ENCODE measurements around the gene POU5F1. TPM values are rescaled to one million over a fixed set of nuclear protein-coding genes. Genes with fewer than 3 reads are reported as not detected.

The POU5F1 gene
- total and polyA plus RNA-seq, 2 of the 4 experiments (the other 2 are of a cell fraction), result not detected

DNA sequence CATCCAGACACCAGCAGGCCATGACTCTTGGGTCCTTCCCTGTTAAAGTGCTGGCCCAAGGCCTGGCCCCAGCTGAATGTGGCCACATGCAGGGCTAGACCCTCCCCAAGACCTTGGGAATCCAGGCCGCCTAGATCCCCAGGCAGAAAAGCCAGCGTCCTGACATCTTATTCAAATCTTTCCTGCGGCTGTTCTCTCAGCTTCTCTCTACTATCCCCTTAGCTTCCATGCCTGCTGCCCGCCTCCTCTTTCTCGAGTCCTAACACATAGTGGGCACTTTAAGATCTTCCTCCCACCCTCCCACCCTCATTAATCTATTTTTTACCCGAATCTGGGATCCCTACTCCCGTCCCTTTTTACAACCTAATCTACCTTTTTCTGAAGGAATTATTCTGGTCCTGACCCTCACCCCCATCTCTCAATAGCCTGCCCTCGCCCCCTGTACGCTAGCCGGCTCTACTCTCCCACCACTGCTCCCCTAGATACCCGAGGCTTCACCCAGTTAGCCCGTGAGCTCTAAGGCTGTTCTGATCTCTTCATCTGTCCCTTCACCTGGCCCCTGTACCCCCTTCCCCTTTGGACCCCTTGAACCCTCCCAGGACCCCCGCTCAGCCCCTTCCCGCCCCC lies 12.9 kb downstream of the POU5F1 start, which contains the start of gene CCHCR1:
CCHCR1 (minus strand) TSS at position 290 of the 627 bp plus-strand sequence; CDS start at position 88, 202 bp downstream.
- CTCF ChIA-PET, result no interaction called here
- ATAC-seq (ENCODE audit: low read depth), result peak; percentile 31

More for the DNA sequence above, 12.9 kb downstream of the POU5F1 start, which contains the start of gene CCHCR1:
- Histone ChIP-seq H3K4me1 (ENCODE audit: control insufficient read depth, insufficient read depth, low read length) (peaks cover 10% of the 10 kb centered on the region), H3K36me3 (ENCODE audit: control insufficient read depth, insufficient read depth, low read length) (peaks cover 7% of the 10 kb centered on the region; the same call in 1 of the 2 replicates), H2BK5ac (ENCODE audit: low read depth, low read length, poor library complexity, severe bottlenecking) (peak within 1 kb of the TSS; percentile 43), H3K79me1 (ENCODE audit: low read depth in 1 of 2, low read length in 2 of 2) (peaks cover 14 to 52% of the 10 kb centered on the region in 2 experiments), H2BK20ac (ENCODE audit: low read depth, low read length) (no peak within 1 kb of the TSS), H3K4me2 (ENCODE audit: low read depth, low read length) (peak within 1 kb of the TSS; percentile 77), H4K20me1 (ENCODE audit: insufficient read depth, low read length) (no peaks in the 10 kb centered on the region; the same call in 1 of the 2 replicates), H3K4me3 (ENCODE audit: insufficient read depth, low read depth, low read length) (peak within 1 kb of the TSS; percentile 69), H2BK120ac (ENCODE audit: low read depth, low read length) (no peak within 1 kb of the TSS), H4K91ac (ENCODE audit: insufficient read depth, low read depth, low read length) (peak within 1 kb of the TSS; percentile 44; the same call in 1 of the 2 replicates), H2AK9ac (replicated peaks; ENCODE audit: low read depth, low read length, poor library complexity) (peak within 1 kb of the TSS; percentile 73), H3K27ac (ENCODE audit: insufficient read depth, low read length) (peak within 1 kb of the TSS; percentile 86), H2AK5ac (ENCODE audit: low read depth, low read length) (peak within 1 kb of the TSS; percentile 86), H2AFZ (replicated peaks; ENCODE audit: low read length, poor library complexity) (peak within 1 kb of the TSS; percentile 97), H4K8ac (ENCODE audit: low read depth in 2 of 2, low read length in 2 of 2) (peak within 1 kb of the TSS; percentile 87 to 88), H3K9ac (ENCODE audit: low read depth, low read length) (peak within 1 kb of the TSS; percentile 68), H3K23ac (ENCODE audit: low read depth, low read length) (peak within 1 kb of the TSS; percentile 88), H3K4ac (ENCODE audit: low read depth, low read length) (peak within 1 kb of the TSS; percentile 76), H2BK15ac (ENCODE audit: low read depth, low read length) (no peak within 1 kb of the TSS; the same call in 2 of the 3 replicates), H3K14ac (replicated peaks; ENCODE audit: low read depth, low read length) (peak within 1 kb of the TSS; percentile 79), H3K56ac (ENCODE audit: extremely low read depth, insufficient read depth, low read length) (peak within 1 kb of the TSS; percentile 70), H3K27me3 (ENCODE audit: control insufficient read depth, insufficient read depth, low read length) (no peaks in the 10 kb centered on the region), H3K9me1 (ENCODE audit: insufficient read depth, low read length) (peaks cover 19% of the 10 kb centered on the region), H3K18ac (ENCODE audit: low read depth, low read length) (peak within 1 kb of the TSS; percentile 13), H3K9me3 (ENCODE audit: control insufficient read depth, insufficient read depth, low read length) (no peaks in the 10 kb centered on the region), H4K5ac (ENCODE audit: low read depth, low read length) (peak within 1 kb of the TSS; percentile 40)
- intact Hi-C loops (cut with micrococcal nuclease), result no loop called here
- dilution Hi-C loops (cut with HindIII; ENCODE audit: low sequenced_read_pairs, unreplicated experiment), result no loop called here
- DNase-seq, result no peak
- in situ Hi-C loops (cut with MboI; ENCODE audit: low sequenced_read_pairs), result no loop called here
- POLR2A ChIA-PET (ENCODE audit: unreplicated experiment), result no interaction called here
- BruUV-seq (replicated peaks), result no TSS peak
- TF ChIP-seq RAD21 (IDR thresholded peaks at IDR 0.05; ENCODE audit: low read length) (no peak), CHD1 (IDR thresholded peaks at IDR 0.05; ENCODE audit: low read depth, low read length) (no peak), NFE2L2 (IDR thresholded peaks at IDR 0.05; ENCODE audit: low read depth, low read length) (no peak), MAZ (IDR thresholded peaks at IDR 0.05; ENCODE audit: borderline replicate concordance, low read depth, low read length) (no peak), POLR2A (IDR thresholded peaks at IDR 0.05; ENCODE audit: low read depth, low read length) (no peak), SMC3 (IDR thresholded peaks at IDR 0.05; ENCODE audit: low read depth, low read length) (no peak), RFX5 (IDR thresholded peaks at IDR 0.05; ENCODE audit: low read depth, low read length) (no peak), MAFK (IDR thresholded peaks at IDR 0.05; ENCODE audit: low read depth, low read length) (no peak), ELK1 (IDR thresholded peaks at IDR 0.05; ENCODE audit: borderline replicate concordance, low read depth, low read length) (no peak), MXI1 (IDR thresholded peaks at IDR 0.05; ENCODE audit: borderline replicate concordance, low read depth, low read length) (no peak)
- TF ChIP-seq, protein P1, sequence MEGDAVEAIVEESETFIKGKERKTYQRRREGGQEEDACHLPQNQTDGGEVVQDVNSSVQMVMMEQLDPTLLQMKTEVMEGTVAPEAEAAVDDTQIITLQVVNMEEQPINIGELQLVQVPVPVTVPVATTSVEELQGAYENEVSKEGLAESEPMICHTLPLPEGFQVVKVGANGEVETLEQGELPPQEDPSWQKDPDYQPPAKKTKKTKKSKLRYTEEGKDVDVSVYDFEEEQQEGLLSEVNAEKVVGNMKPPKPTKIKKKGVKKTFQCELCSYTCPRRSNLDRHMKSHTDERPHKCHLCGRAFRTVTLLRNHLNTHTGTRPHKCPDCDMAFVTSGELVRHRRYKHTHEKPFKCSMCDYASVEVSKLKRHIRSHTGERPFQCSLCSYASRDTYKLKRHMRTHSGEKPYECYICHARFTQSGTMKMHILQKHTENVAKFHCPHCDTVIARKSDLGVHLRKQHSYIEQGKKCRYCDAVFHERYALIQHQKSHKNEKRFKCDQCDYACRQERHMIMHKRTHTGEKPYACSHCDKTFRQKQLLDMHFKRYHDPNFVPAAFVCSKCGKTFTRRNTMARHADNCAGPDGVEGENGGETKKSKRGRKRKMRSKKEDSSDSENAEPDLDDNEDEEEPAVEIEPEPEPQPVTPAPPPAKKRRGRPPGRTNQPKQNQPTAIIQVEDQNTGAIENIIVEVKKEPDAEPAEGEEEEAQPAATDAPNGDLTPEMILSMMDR (conservative IDR thresholded peaks at IDR 0.05; ENCODE audit: low read depth, low read length), result no peak
- 0% methylated on average over 3 of the region's 14 CpGs; no CpG with 5 or more reads in 1 of the 2 experiments for WGBS, 2 experiments (ENCODE audit: extremely low coverage in 2 of 2, insufficient read length in 1 of 2)
